Liver (tissue), 9 donors: ENCODE measurements around the gene CNTN1. TPM values are rescaled to one million over a fixed set of nuclear protein-coding genes. Genes with fewer than 3 reads are reported as not detected.

Experiments
- DNase-seq: peaks from one replicate; pipeline ENCODE4 v3.0.0-alpha.2; 2017; ENCODE audit warnings: low spot score
- H3K27ac ChIP-seq, 2 donors: one replicate each; pipeline ENCODE4 v1.7.0; 2013; ENCODE audit warnings: inconsistent platforms in 2 of 2, low read length in 2 of 2, control low read depth in 1 of 2, low read depth in 1 of 2, mild to moderate bottlenecking in 1 of 2
- H3K27me3 ChIP-seq, 4 donors: one replicate each; pipeline versions ENCODE4 v1.6.1 to v1.7.0; 2013; ENCODE audit warnings: low read length in 3 of 4, inconsistent platforms in 1 of 4, mild to moderate bottlenecking in 1 of 4, moderate library complexity in 1 of 4; ENCODE audit not compliant: control insufficient read depth in 4 of 4, insufficient read depth in 4 of 4
- H3K36me3 ChIP-seq, 4 donors: one replicate each; pipeline versions ENCODE4 v1.6.1 to v1.7.0; 2013; ENCODE audit warnings: low read length in 3 of 4, mild to moderate bottlenecking in 3 of 4, low read depth in 1 of 4, moderate library complexity in 1 of 4; ENCODE audit not compliant: control insufficient read depth in 4 of 4, insufficient read depth in 3 of 4
- H3K4me1 ChIP-seq, 4 donors: one replicate each; pipeline versions ENCODE4 v1.6.1 to v1.7.0; 2013; ENCODE audit warnings: low read length in 3 of 4, mild to moderate bottlenecking in 3 of 4, moderate library complexity in 1 of 4; ENCODE audit not compliant: control insufficient read depth in 4 of 4, insufficient read depth in 4 of 4
- H3K4me3 ChIP-seq, 3 donors: one replicate each; pipeline versions ENCODE4 v1.6.1 to v1.7.0; 2013; ENCODE audit warnings: low read length in 3 of 3, control low read depth in 1 of 3, low read depth in 1 of 3, mild to moderate bottlenecking in 1 of 3
- H3K9ac ChIP-seq, 2 donors: one replicate each; pipeline ENCODE4 v1.7.0; 2013; ENCODE audit warnings: low read length in 2 of 2, mild to moderate bottlenecking in 2 of 2, moderate library complexity in 2 of 2, control low read depth in 1 of 2, low read depth in 1 of 2
- H3K9me3 ChIP-seq, 4 donors: one replicate each; pipeline versions ENCODE4 v1.6.1 to v1.7.0; 2013; ENCODE audit warnings: low read length in 3 of 4; ENCODE audit not compliant: control insufficient read depth in 4 of 4
- ATF3 ChIP-seq: IDR thresholded peaks from 2 replicates; pipeline ENCODE4 v1.6.1; 2016; ENCODE audit warnings: antibody characterized with exemption
- CTCF ChIP-seq: fragments of 150-350 bp; IDR thresholded peaks from 2 replicates; pipeline ENCODE4 v1.5.1; 2017; ENCODE audit warnings: improper control_type of control experiment, low read depth, low read length; ENCODE audit not compliant: missing input control
- EGR1 ChIP-seq, 2 donors: IDR thresholded peaks; 2 replicates each; pipeline ENCODE4 v1.6.1; 2016 to 2018; ENCODE audit warnings: antibody characterized with exemption in 2 of 2, low read depth in 2 of 2
- FOXA1 ChIP-seq: IDR thresholded peaks from 2 replicates; pipeline ENCODE4 v1.6.1; 2016; ENCODE audit warnings: antibody characterized with exemption
- GABPA ChIP-seq, 2 donors: IDR thresholded peaks in 1 of 2; conservative IDR thresholded peaks in 1 of 2; 2 replicates each; pipeline ENCODE4 v1.6.1; 2016; ENCODE audit warnings: antibody characterized with exemption in 2 of 2, mild to moderate bottlenecking in 1 of 2, moderate library complexity in 1 of 2
- HNF4A ChIP-seq, 2 donors: conservative IDR thresholded peaks; 2 replicates each; pipeline ENCODE4 v1.6.1; 2016; ENCODE audit warnings: antibody characterized with exemption in 2 of 2, mild to moderate bottlenecking in 2 of 2
- HNF4G ChIP-seq: IDR thresholded peaks from 2 replicates; pipeline ENCODE4 v1.6.1; 2016; ENCODE audit warnings: antibody characterized with exemption
- JUND ChIP-seq, 2 donors: IDR thresholded peaks; 2 replicates each; pipeline ENCODE4 v1.6.1; 2016; ENCODE audit warnings: antibody characterized with exemption in 2 of 2
- MAX ChIP-seq: IDR thresholded peaks from 2 replicates; pipeline ENCODE4 v1.6.1; 2016; ENCODE audit warnings: antibody characterized with exemption
- NR2F2 ChIP-seq: IDR thresholded peaks from 2 replicates; pipeline ENCODE4 v1.6.1; 2016; ENCODE audit warnings: antibody characterized with exemption
- RAD21 ChIP-seq, 2 donors: IDR thresholded peaks; 2 replicates each; pipeline ENCODE4 v1.6.1; 2016; ENCODE audit warnings: antibody characterized with exemption in 2 of 2, mild to moderate bottlenecking in 2 of 2
- REST ChIP-seq: IDR thresholded peaks from 2 replicates; pipeline ENCODE4 v1.6.1; 2016; ENCODE audit warnings: antibody characterized with exemption, mild to moderate bottlenecking
- RXRA ChIP-seq, 2 donors: IDR thresholded peaks; 2 replicates each; pipeline ENCODE4 v1.6.1; 2017 to 2018; ENCODE audit warnings: antibody characterized with exemption in 2 of 2, mild to moderate bottlenecking in 1 of 2
- YY1 ChIP-seq: IDR thresholded peaks from 2 replicates; pipeline ENCODE4 v1.6.1; 2016; ENCODE audit warnings: antibody characterized with exemption, mild to moderate bottlenecking
- ZBTB33 ChIP-seq: IDR thresholded peaks from 2 replicates; pipeline ENCODE4 v1.6.1; 2016; ENCODE audit warnings: antibody characterized with exemption
- WGBS: extraction: QIAGEN DNeasy Blood & Tissue Kit; methylation state at CpG from one replicate; pipeline ENCODE4 v1.1.7; 2013; 5-methylcytosine and 5-hydroxymethylcytosine counted together
- polyA plus RNA-seq, 2 donors: library from polyadenylated mRNA; stranded (reverse) in 1 of 2; unstranded in 1 of 2; fragments of 200-250 nt in 1 of 2; fragments of >200 nt in 1 of 2; fragmentation: Nextera tagmentation in 1 of 2; extraction: Ambion mirVana in 1 of 2; gene quantifications; one replicate each; pipeline versions ENCODE4 v1.2.1 to v1.2.3, GENCODE V29; 2013 to 2015
- total RNA-seq, 2 donors: library from RNA; depleted of rRNA; stranded (reverse); fragments of >200 nt; gene quantifications; one replicate each; pipeline ENCODE4 v1.2.3, GENCODE V29; 2014
- donor health status: healthy.
- donor health status: healthy.
- donor health status: healthy.
- donor health status: healthy.
- donor health status: healthy.

The CNTN1 gene
- total and polyA plus RNA-seq, 4 donors, result 0.03 to 1.2 (median 0.43) TPM

- TF ChIP-seq EGR1 (IDR thresholded peaks at IDR 0.05; ENCODE audit: low read depth in 2 of 2), result no peak
Measured at GRCh38 chr12:40646456-40646855, 45.8 kb upstream of the CNTN1 start (continued).

- Histone ChIP-seq H3K9me3 (peaks cover 0 to 6% (median 1%) of the 10 kb centered on the region in 4 donors), H3K4me1 (no peaks in the 10 kb centered on the region), H3K4me3 (no peak overlapping the region), H3K36me3 (no peaks in the 10 kb centered on the region), H3K27me3 (peaks cover 0 to 2% (median 0%) of the 10 kb centered on the region in 4 donors), H3K9ac (no peak overlapping the region), H3K27ac (no peak overlapping the region)
- TF ChIP-seq RAD21 (IDR thresholded peaks at IDR 0.05) (no peak), HNF4A (conservative IDR thresholded peaks at IDR 0.05) (no peak), JUND (IDR thresholded peaks at IDR 0.05) (no peak), EGR1 (IDR thresholded peaks at IDR 0.05; ENCODE audit: low read depth in 2 of 2) (no peak), RXRA (IDR thresholded peaks at IDR 0.05) (no peak), CTCF (no peak), ZBTB33 (no peak), REST (no peak), HNF4G (no peak), FOXA1 (no peak), ATF3 (no peak), YY1 (no peak), MAX (no peak), NR2F2 (no peak)
- no peak for DNase-seq
Measured at GRCh38 chr12:40646911-40647310, 45.3 kb upstream of the CNTN1 start.

GRCh38 chr12:40647651-40648050 lies 44.6 kb upstream of the CNTN1 start:
- H3K36me3 ChIP-seq, result no peaks in the 10 kb centered on the region
- WGBS, result 79% methylated on average over 2 of the region's 2 CpGs
- peaks cover 0 to 6% (median 1%) of the 10 kb centered on the region in 4 donors for H3K9me3 ChIP-seq
- H3K4me1 ChIP-seq, result no peaks in the 10 kb centered on the region
- H3K27ac ChIP-seq, result no peak overlapping the region
- H3K27me3 ChIP-seq, result peaks cover 0 to 2% (median 0%) of the 10 kb centered on the region in 4 donors
- no peak for DNase-seq
- H3K9ac ChIP-seq, result no peak overlapping the region
- no peak overlapping the region for H3K4me3 ChIP-seq
- no peak for TF ChIP-seq EGR1 (IDR thresholded peaks at IDR 0.05; ENCODE audit: low read depth in 2 of 2)
- TF ChIP-seq ATF3, result no peak
- no peak for TF ChIP-seq REST
- no peak for TF ChIP-seq HNF4A (conservative IDR thresholded peaks at IDR 0.05)
- TF ChIP-seq CTCF, result no peak
- TF ChIP-seq JUND (IDR thresholded peaks at IDR 0.05), result no peak
- TF ChIP-seq YY1, result no peak
- no peak for TF ChIP-seq GABPA (IDR thresholded peaks at IDR 0.05 in 1 of 2, conservative IDR thresholded peaks at IDR 0.05 in 1 of 2)
- TF ChIP-seq HNF4G, result no peak
